ENCODE measurements around the gene CPNE5. TPM values are rescaled to one million over a fixed set of nuclear protein-coding genes. Genes with fewer than 3 reads are reported as not detected.
A peak's percentile ranks its signal among the peaks of the same experiment; 100 is the strongest.

CPNE5 gene
- total and polyA plus RNA-seq, 9 of the 15 experiments (the other 6 are each of a cell fraction or from before 2014, with no cell fraction given) = 0.14 to 1.0 (median 0.46) TPM; not detected in 2

- TF ChIP-seq ZNF57 (CRISPR knock-in tag; IDR thresholded peaks at IDR 0.05) = no peak
- TF ChIP-seq ZNF41 (CRISPR knock-in tag; conservative IDR thresholded peaks at IDR 0.05) = no peak
- TF ChIP-seq PATZ1 (CRISPR knock-in tag; IDR thresholded peaks at IDR 0.05; ENCODE audit: borderline replicate concordance) = no peak
- no peak for TF ChIP-seq ZC3H4 (CRISPR knock-in tag; IDR thresholded peaks at IDR 0.05; ENCODE audit: borderline replicate concordance)
- TF ChIP-seq UBTF (IDR thresholded peaks at IDR 0.05; ENCODE audit: borderline replicate concordance in 1 of 2, low read depth in 2 of 2, low read length in 2 of 2) = peak in 1 of 2 experiments; percentile 61; a peak in 1 of 4 replicates
- no peak for TF ChIP-seq E4F1 (CRISPR knock-in tag; IDR thresholded peaks at IDR 0.05; ENCODE audit: borderline replicate concordance)
- no peak for TF ChIP-seq ZNF778 (CRISPR knock-in tag; IDR thresholded peaks at IDR 0.05)
- TF ChIP-seq ZNF253 (CRISPR knock-in tag; conservative IDR thresholded peaks at IDR 0.05) = no peak
- TF ChIP-seq BRF2 (IDR thresholded peaks at IDR 0.05; ENCODE audit: borderline replicate concordance, insufficient read depth, insufficient read length) = no peak
- no peak for TF ChIP-seq ZNF146 (CRISPR knock-in tag; IDR thresholded peaks at IDR 0.05; ENCODE audit: unreplicated experiment)
- no peak for TF ChIP-seq HDAC3 (IDR thresholded peaks at IDR 0.05; ENCODE audit: borderline replicate concordance, partially characterized antibody)
- TF ChIP-seq XRCC5 (IDR thresholded peaks at IDR 0.05; ENCODE audit: low read depth, low read length) = peak; percentile 60
- no peak for TF ChIP-seq HOMEZ (CRISPR knock-in tag; IDR thresholded peaks at IDR 0.05)
- TF ChIP-seq KHSRP (IDR thresholded peaks at IDR 0.05) = no peak
- TF ChIP-seq NFATC3 (IDR thresholded peaks at IDR 0.05) = no peak
- TF ChIP-seq BDP1 (IDR thresholded peaks at IDR 0.05; ENCODE audit: insufficient read depth, insufficient read length) = no peak
- peak; percentile 88 for TF ChIP-seq MYNN (IDR thresholded peaks at IDR 0.05)
- TF ChIP-seq MYNN (CRISPR knock-in tag; IDR thresholded peaks at IDR 0.05) = no peak
- no peak for TF ChIP-seq ZKSCAN8 (CRISPR knock-in tag; IDR thresholded peaks at IDR 0.05)
Measured at GRCh38 chr6:36848658-36849441, 9.6 kb upstream of the CPNE5 start (continued).
